ENCODE results near the gene FOXO6. TPM values are rescaled to one million over a fixed set of nuclear protein-coding genes. Genes with fewer than 3 reads are reported as not detected.
A peak's percentile ranks its signal among the peaks of the same experiment; 100 is the strongest.

Gene FOXO6
- total and polyA plus RNA-seq, 10 of the 15 experiments (the other 5 are each of a cell fraction or from before 2014, with no cell fraction given), result 0.37 TPM; not detected in 9

DNA sequence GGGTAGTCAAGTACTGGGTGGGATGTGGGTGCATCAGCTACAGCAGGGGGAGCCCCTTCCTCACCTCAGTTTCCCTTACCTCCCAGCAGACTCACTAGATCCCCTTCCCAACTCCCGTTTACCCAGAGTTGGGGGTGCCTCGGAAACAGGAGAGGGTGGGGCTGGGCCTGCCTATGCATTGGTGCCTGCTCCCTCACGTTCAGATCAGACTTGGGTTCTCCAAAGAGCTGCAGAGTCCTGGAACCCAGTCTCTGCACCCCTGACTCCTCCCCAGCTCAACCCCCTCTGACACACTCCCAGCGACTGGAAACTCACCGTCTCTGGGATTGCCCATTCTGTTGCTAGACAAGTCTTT lies 6.0 kb downstream of the FOXO6 start:
- ATAC-seq (no peak), DNase-seq (ENCODE audit: low read depth, low spot score) (no peak), FAIRE-seq (no peak)
- POLR2A ChIA-PET, result interaction anchor here (1.6 kb wide), 1 partner anchor 8 kb away, joined by 3 read pairs; no protein-coding TSS in a partner anchor
- RAD21 ChIA-PET (ENCODE audit: unreplicated experiment), result interaction anchor here (1.1 to 1.4 kb wide), 3 partner anchors 22 to 49 kb away, joined by 3 to 4 read pairs (median 3); no protein-coding TSS in a partner anchor
- in situ Hi-C loops (cut with MboI), result no loop called here
- Histone ChIP-seq H3K4me1 (ENCODE audit: control insufficient read depth, insufficient read depth, low read length) (peaks cover 7% of the 10 kb centered on the region), H3K79me2 (ENCODE audit: control insufficient read depth, insufficient read depth, low read length) (no peaks in the 10 kb centered on the region), H3K9ac (ENCODE audit: control insufficient read depth, insufficient read depth, low read length) (no peak overlapping the region), H3K36me3 (ENCODE audit: control insufficient read depth in 2 of 2, insufficient read depth in 2 of 2, low read length in 1 of 2) (no peaks in the 10 kb centered on the region), H3K9me3 (replicated peaks; ENCODE audit: control insufficient read depth, insufficient read depth, low read length) (no peaks in the 10 kb centered on the region), H3K27ac (ENCODE audit: control insufficient read depth, insufficient read depth) (no peak overlapping the region), H2AFZ (ENCODE audit: control insufficient read depth, low read depth, low read length) (no peak overlapping the region), H3K4me3 (no peak overlapping the region), H4K20me1 (ENCODE audit: control insufficient read depth, insufficient read depth) (no peaks in the 10 kb centered on the region; the same call in 1 of the 2 replicates), H3K27me3 (replicated peaks in 1 of 2; ENCODE audit: control insufficient read depth in 2 of 2, insufficient read depth in 2 of 2, low read length in 1 of 2) (peaks cover 9 to 13% of the 10 kb centered on the region in 2 experiments; a peak in 3 of 4 replicates), H3K4me2 (ENCODE audit: control insufficient read depth, insufficient read depth) (no peak overlapping the region)
- intact Hi-C loops (cut with micrococcal nuclease; ENCODE audit: unreplicated experiment), result no loop called here
- SMC1A ChIA-PET (ENCODE audit: uncharacterized antibody, unreplicated experiment), result interaction anchor here (1.4 to 2.0 kb wide), 3 partner anchors 11 to 43 kb away, joined by 3 to 8 read pairs (median 6); no protein-coding TSS in a partner anchor
- BruUV-seq (replicated peaks), result no TSS peak
- CTCF ChIA-PET, result interaction anchor here (0.6 to 3.0 kb wide), 6 partner anchors 11 to 56 kb away, joined by 3 to 14 read pairs (median 4); no protein-coding TSS in a partner anchor
- 4% methylated on average over 5 of the region's 5 CpGs for WGBS (ENCODE audit: insufficient coverage, insufficient replicate concordance, low lambda C conversion rate, missing lambda C conversion rate)
- TF ChIP-seq, protein P1, sequence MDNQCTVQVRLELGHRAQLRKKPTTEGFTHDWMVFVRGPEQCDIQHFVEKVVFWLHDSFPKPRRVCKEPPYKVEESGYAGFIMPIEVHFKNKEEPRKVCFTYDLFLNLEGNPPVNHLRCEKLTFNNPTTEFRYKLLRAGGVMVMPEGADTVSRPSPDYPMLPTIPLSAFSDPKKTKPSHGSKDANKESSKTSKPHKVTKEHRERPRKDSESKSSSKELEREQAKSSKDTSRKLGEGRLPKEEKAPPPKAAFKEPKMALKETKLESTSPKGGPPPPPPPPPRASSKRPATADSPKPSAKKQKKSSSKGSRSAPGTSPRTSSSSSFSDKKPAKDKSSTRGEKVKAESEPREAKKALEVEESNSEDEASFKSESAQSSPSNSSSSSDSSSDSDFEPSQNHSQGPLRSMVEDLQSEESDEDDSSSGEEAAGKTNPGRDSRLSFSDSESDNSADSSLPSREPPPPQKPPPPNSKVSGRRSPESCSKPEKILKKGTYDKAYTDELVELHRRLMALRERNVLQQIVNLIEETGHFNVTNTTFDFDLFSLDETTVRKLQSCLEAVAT (IDR thresholded peaks at IDR 0.05), result no peak
- TF ChIP-seq MTA2 (IDR thresholded peaks at IDR 0.05; ENCODE audit: low read depth), result 0 out of 2 replicates have a peak, but pooled peaks have one; percentile 6

DNA sequence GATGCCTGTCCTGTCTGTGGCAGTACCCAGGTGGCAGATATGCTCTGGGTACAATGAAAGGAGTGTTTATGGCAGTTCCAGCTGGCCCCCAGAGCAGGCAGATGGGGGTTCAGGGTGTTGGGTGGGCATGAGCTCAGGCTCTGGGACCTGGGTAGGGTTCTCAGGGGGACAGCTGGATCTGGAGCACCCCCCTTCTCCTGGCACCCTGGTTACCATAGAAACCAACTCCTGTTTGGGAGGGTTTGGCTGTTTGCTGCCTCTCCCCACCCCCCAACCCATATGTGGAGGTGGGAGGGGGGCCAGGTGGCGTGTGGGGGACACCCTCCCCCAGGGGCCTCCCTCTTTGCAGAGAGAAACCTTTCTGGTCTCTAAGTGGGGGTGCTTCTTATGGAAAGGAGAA lies 7.1 kb downstream of the FOXO6 start:
- BruUV-seq (replicated peaks), result no TSS peak

More for the DNA sequence above, 7.1 kb downstream of the FOXO6 start:
- ChIA-PET POLR2A (interaction anchor here (1.6 kb wide), 1 partner anchor 11 kb away, joined by 3 read pairs; no protein-coding TSS in a partner anchor), SMC1A (ENCODE audit: uncharacterized antibody, unreplicated experiment) (interaction anchor here (2.0 kb wide), 1 partner anchor 10 kb away, joined by 8 read pairs; no protein-coding TSS in a partner anchor), RAD21 (ENCODE audit: unreplicated experiment) (no interaction called here), CTCF (interaction anchor here (1.6 to 3.0 kb wide), 2 partner anchors 46 to 50 kb away, joined by 4 to 14 read pairs; no protein-coding TSS in a partner anchor)
- Histone ChIP-seq H2AFZ (ENCODE audit: control insufficient read depth, low read depth, low read length) (no peak overlapping the region), H3K27ac (ENCODE audit: control insufficient read depth, insufficient read depth) (no peak overlapping the region), H3K27me3 (replicated peaks in 1 of 2; ENCODE audit: control insufficient read depth in 2 of 2, insufficient read depth in 2 of 2, low read length in 1 of 2) (peaks cover under 1 to 4% of the 10 kb centered on the region in 2 experiments; a peak in 3 of 4 replicates), H3K4me2 (ENCODE audit: control insufficient read depth, insufficient read depth) (no peak overlapping the region), H3K9me3 (replicated peaks; ENCODE audit: control insufficient read depth, insufficient read depth, low read length) (no peaks in the 10 kb centered on the region), H4K20me1 (ENCODE audit: control insufficient read depth, insufficient read depth) (no peaks in the 10 kb centered on the region; the same call in 1 of the 2 replicates), H3K4me1 (ENCODE audit: control insufficient read depth, insufficient read depth, low read length) (peaks cover 7% of the 10 kb centered on the region), H3K79me2 (ENCODE audit: control insufficient read depth, insufficient read depth, low read length) (no peaks in the 10 kb centered on the region), H3K9ac (ENCODE audit: control insufficient read depth, insufficient read depth, low read length) (no peak overlapping the region), H3K36me3 (ENCODE audit: control insufficient read depth in 2 of 2, insufficient read depth in 2 of 2, low read length in 1 of 2) (no peaks in the 10 kb centered on the region), H3K4me3 (no peak overlapping the region)
- 0% methylated on average over 1 of the region's 1 CpG for WGBS (ENCODE audit: insufficient coverage, insufficient replicate concordance, low lambda C conversion rate, missing lambda C conversion rate)
- no peak for TF ChIP-seq TARDBP (IDR thresholded peaks at IDR 0.05; ENCODE audit: borderline replicate concordance)
- 0 out of 2 replicates have a peak, but pooled peaks have one; percentile 36 for TF ChIP-seq BMI1 (IDR thresholded peaks at IDR 0.05; ENCODE audit: borderline replicate concordance)
- no peak for FAIRE-seq
- no peak for DNase-seq (ENCODE audit: low read depth, low spot score)
- intact Hi-C loops (cut with micrococcal nuclease; ENCODE audit: unreplicated experiment), result no loop called here
- ATAC-seq, result no peak
- in situ Hi-C loops (cut with MboI), result no loop called here
